Measurements from ENCODE around the gene TMEM131. TPM values are rescaled to one million over a fixed set of nuclear protein-coding genes. Genes with fewer than 3 reads are reported as not detected.

TMEM131 gene
- polyA plus RNA-seq, 3 donors = 7.1 to 11.0 (median 10.6) TPM

DNA sequence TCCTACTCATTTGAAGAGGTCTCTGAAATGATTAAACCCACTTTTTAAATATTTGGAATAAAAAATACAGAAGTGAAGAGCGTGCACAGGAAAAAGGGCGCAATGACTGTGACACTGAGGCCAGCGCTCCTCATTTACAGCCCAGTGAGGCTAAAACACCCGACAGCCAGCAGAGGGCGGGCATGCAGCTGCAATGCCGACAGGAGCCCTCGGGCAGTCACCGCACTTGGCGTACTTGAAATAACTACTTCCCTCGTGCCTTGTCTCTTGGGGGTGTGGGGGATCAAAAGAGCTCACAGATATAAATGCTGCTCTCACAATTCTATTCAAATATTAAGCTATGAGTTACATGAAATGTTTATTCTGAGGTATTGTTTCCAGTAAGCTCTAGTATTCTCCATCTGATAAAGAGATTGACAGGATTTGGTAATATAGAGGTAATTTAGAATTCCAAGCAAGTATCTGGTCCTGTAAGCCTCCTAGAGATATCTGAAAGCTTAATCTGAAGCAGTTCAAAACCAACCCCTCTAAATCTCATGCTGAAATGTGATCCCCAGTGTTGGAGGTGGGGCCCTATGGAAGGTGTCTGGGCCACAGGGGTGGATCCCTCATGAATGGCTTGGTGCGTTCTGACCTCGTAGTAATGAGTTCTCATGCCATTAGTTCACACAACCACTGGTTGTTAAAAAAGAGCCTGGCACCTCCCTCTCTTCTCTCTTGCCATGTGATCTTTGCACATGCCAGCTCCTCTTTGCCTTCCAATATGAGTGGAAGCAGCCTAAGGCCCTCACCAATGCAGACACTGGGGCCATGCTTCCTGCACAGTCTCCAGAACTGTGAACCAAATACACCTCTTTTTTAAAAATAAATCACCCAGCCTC lies 188.8 kb downstream of the TMEM131 start:
- WGBS, 3 donors = 18 to 22% (median 20%) methylated on average over 12 of the region's 12 CpGs
- no peak overlapping the region for H3K27ac ChIP-seq (ENCODE audit: low read depth, low read length)

DNA sequence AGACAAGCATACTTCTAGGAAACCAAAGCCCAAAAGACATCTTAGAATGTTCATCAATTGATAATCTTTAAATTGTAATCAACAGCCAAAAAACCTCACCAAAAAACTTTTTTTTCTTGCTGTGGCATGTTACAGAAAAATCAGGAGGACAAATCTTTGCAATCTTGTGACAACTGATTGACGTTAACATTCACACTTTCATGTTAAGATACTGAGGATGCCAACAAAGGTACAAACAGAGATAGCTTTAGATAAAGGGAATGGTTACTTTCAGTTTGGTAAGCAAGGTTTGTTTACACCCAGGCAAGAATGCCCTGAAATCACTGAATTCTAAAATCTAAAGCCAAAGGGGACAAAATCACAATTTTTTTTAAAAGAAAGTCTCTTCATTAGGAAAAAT lies 190.0 kb downstream of the TMEM131 start:
- WGBS, 3 donors = 84 to 99% (median 96%) methylated on average over 1 of the region's 1 CpG
- no peak overlapping the region for H3K27ac ChIP-seq (ENCODE audit: low read depth, low read length)

DNA sequence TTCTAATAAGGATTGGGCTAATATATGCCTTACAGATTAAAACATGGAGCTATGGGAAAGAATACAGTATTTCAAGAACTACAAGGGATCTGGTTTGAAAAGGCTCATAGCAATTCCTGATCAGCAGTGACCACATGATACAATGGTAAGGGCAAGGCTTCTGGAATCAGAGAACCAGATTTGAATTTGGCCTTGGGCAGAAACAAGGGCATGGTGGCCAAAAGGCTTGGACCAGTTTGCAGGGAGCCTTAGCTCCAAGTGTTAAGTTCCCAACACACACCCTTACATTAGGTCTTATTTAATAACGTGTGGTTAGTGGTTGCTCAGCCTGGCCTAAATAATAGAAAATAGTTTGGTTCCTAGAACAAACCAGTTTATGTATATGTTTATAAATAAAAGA lies 194.7 kb downstream of the TMEM131 start:
- 91 to 98% (median 97%) methylated on average over 1 of the region's 1 CpG for WGBS, 3 donors
- H3K27ac ChIP-seq (ENCODE audit: low read depth, low read length) = no peak overlapping the region

DNA sequence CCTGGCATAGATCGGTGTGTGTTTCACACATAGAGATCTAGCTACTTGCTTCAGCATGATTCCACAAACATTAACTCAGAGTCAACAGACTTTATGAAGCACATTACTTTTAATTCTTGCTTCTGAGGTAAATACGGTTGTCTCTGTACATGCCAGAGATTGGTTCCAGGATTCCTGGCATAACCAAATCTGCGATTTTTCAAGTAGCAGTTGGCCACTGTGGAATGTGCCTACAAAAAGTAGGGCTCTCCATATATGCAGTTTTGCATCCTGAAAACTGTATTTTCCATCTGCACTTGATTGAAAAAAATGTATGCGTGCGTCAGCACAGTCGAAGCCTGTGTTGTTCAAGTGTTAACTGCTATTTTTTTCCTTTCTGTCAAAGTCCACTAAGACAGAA lies 197.3 kb downstream of the TMEM131 start:
- no peak overlapping the region for H3K27ac ChIP-seq (ENCODE audit: low read depth, low read length)
- WGBS, 3 donors = 86 to 97% (median 96%) methylated on average over 6 of the region's 6 CpGs

DNA sequence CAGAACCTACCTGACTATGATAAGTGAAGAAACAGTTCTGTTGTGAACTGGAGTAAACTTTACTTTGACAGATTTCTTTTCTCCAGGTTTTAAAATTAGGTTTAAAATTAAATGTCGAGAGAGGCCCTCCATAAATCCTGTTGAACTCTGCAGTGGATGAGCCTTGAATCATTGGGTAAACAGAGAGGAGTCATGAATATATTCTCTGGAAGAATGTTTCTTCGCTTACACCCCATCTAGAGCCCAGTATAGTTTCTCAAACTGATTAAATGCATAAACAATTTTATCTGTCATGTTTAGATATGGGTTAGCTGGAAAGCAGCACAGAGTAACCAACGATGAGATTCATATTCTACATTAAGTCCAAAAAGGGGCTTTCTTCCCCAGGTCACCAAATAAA lies 198.4 kb downstream of the TMEM131 start:
- H3K27ac ChIP-seq (ENCODE audit: low read depth, low read length) = no peak overlapping the region
- 76 to 84% (median 80%) methylated on average over 3 of the region's 3 CpGs for WGBS, 3 donors

DNA sequence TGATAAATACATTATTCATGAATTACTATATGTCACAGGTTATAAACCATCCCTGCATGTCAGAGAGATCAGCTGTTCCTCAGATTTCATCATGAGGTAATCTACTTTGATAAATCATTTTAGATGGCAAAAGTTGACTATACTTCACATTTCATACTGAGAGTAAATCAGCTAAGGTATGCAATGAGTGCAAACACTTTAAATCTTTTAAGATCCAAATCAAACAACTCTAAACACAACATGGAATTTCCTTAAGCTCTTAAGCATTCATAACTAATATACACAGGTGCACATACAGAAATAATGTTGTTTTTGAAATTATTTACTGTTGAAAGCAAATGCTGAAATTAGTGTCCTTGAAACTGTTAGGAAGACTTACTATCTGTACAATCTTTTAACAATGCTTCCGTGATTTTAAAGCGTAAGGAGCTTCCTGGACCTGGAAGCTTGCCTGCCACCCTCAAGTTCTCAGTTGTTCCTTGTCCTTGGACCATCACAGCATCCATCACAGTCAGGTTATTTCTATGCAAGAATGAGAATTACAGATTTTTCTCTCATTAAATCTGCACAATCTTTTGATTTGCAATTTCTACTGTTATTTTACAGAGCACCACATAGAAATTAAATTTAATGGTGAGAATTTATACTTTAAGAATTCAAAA lies 199.2 kb downstream of the TMEM131 start:
- WGBS, 3 donors = 58 to 79% (median 78%) methylated on average over 2 of the region's 2 CpGs

GRCh38 chr2:97792416-97792815 lies 203.3 kb downstream of the TMEM131 start:
- no peak overlapping the region for H3K27ac ChIP-seq (ENCODE audit: low read depth, low read length)
- 92 to 95% (median 95%) methylated on average over 14 of the region's 14 CpGs for WGBS, 3 donors

More for the DNA sequence above, 199.2 kb downstream of the TMEM131 start:
- H3K27ac ChIP-seq (ENCODE audit: low read depth, low read length) = no peak overlapping the region

GRCh38 chr2:97788986-97789644 lies 206.6 kb downstream of the TMEM131 start:
- no peak overlapping the region for H3K27ac ChIP-seq (ENCODE audit: low read depth, low read length)
- WGBS, 3 donors = 92 to 96% (median 94%) methylated on average over 7 of the region's 7 CpGs

- no peak overlapping the region for H3K27ac ChIP-seq (ENCODE audit: low read depth, low read length)
- WGBS, 3 donors = 78 to 100% (median 90%) methylated on average over 2 of the region's 2 CpGs
These were observed 209.9 kb downstream of the TMEM131 start for GRCh38 chr2:97785818-97786217.

GRCh38 chr2:97784953-97785352 lies 210.8 kb downstream of the TMEM131 start:
- H3K27ac ChIP-seq (ENCODE audit: low read depth, low read length) = no peak overlapping the region

DNA sequence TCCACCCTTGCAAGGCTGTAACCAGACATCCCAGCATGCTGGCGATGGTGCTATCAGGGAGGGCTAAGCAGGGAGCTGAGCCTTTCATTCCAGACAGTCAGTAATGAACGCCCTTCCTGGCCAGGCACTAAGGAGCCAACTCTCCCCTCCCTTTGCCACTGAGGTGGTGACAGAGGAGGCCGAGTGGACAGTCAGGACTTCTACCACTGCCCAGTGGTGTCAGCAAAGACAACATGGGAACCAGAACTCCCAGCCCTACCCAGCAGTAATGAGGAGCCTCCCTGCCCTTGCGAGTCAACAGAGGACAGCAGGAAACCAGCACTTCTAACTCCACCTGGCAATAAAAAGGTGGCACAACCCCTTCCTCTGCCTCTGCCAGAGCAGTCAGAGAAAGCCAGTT lies 213.8 kb downstream of the TMEM131 start:
- H3K27ac ChIP-seq (ENCODE audit: low read depth, low read length) = no peak overlapping the region
- WGBS, 3 donors = 93 to 94% (median 94%) methylated on average over 3 to 4 of the region's 4 CpGs

- 79 to 87% (median 85%) methylated on average over 4 of the region's 4 CpGs for whole genome bisulfite sequencing, 3 donors
- H3K27ac ChIP-seq (ENCODE audit: low read depth, low read length) = no peak overlapping the region
These were observed 216.6 kb downstream of the TMEM131 start for GRCh38 chr2:97779141-97779540.

- 79 to 89% (median 86%) methylated on average over 11 of the region's 11 CpGs for whole genome bisulfite sequencing, 3 donors
- no peak overlapping the region for H3K27ac ChIP-seq (ENCODE audit: low read depth, low read length)
These were observed 220.7 kb downstream of the TMEM131 start for GRCh38 chr2:97775074-97775473.

GRCh38 chr2:97774425-97774824 lies 221.3 kb downstream of the TMEM131 start:
- H3K27ac ChIP-seq (ENCODE audit: low read depth, low read length) = no peak overlapping the region
- 37 to 51% (median 47%) methylated on average over 7 of the region's 7 CpGs for WGBS, 3 donors

GRCh38 chr2:97770445-97770844 lies 225.3 kb downstream of the TMEM131 start:
- no peak overlapping the region for H3K27ac ChIP-seq (ENCODE audit: low read depth, low read length)
- 59 to 69% (median 68%) methylated on average over 4 of the region's 4 CpGs for WGBS, 3 donors

- 66 to 81% (median 79%) methylated on average over 3 of the region's 3 CpGs for WGBS, 3 donors
- H3K27ac ChIP-seq (ENCODE audit: low read depth, low read length) = no peak overlapping the region
These were observed 226.0 kb downstream of the TMEM131 start for GRCh38 chr2:97769711-97770110.

DNA sequence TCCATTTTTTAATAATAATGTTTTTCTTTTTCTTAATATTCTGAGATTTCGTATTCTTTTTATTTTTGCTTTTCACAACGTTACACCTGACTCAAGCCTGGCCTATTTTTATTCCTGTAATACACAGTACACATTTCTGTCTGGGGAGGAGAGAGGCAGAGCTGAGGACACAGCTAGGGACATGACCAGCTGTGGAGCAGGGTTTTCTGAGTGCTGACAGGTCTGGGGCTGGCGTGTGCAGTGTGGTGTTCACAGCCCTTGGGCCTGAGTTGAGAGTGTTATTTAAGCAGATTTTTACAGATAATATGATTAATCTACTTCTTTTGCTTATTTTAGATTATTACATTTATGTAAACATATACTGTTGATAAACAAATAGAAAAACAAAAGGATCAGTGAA lies 226.4 kb downstream of the TMEM131 start:
- H3K27ac ChIP-seq (ENCODE audit: low read depth, low read length) = no peak overlapping the region
- WGBS, 3 donors = 87 to 96% (median 94%) methylated on average over 3 of the region's 3 CpGs

GRCh38 chr2:97766567-97766966 lies 229.2 kb downstream of the TMEM131 start:
- WGBS, 3 donors = 63 to 88% (median 65%) methylated on average over 5 of the region's 5 CpGs
- no peak overlapping the region for H3K27ac ChIP-seq (ENCODE audit: low read depth, low read length)

GRCh38 chr2:97765933-97766332 lies 229.8 kb downstream of the TMEM131 start:
- H3K27ac ChIP-seq (ENCODE audit: low read depth, low read length) = no peak overlapping the region
- 90 to 93% (median 90%) methylated on average over 4 of the region's 4 CpGs for WGBS, 3 donors

All from adipose tissue (tissue), 3 donors.